K562 (cell line): Measurements from ENCODE around the gene HYAL3. TPM values are rescaled to one million over a fixed set of nuclear protein-coding genes. Genes with fewer than 3 reads are reported as not detected.
A peak's percentile ranks its signal among the peaks of the same experiment; 100 is the strongest.
"Not testable (repeated sequence)": the region's sequence is repeated elsewhere in the genome, so short reads cannot be mapped to it uniquely, and the experiment has no call there.

Experiments used
- ATAC-seq: fragments of 200-7000 bp; cut with Tn5 transposase; 3 replicates; pipeline ENCODE4 v1.9.1; 2020; ENCODE audit warnings: moderate library complexity
- BruUV-seq: library from RNA; stranded (reverse); fragments of 400-500 nt; replicated peaks from 2 replicates; lab custom pipeline; 2021; lab: Mats Ljungman, UMichigan
- CTCF ChIA-PET: fragments of 300-600 bp; formaldehyde crosslinking; extraction: SDS; loops from one replicate; lab custom pipeline; 2021; ENCODE audit warnings: low intra/inter-chr PET ratio; lab: Yijun Ruan, JAX
- POLR2A ChIA-PET: fragments of 300-600, 350-650 bp; sonication (Branson Sonifier 250); formaldehyde crosslinking; extraction: SDS; loops from one replicate; lab custom pipeline; 2021; ENCODE audit warnings: antibody characterized with exemption, inconsistent platforms; lab: Yijun Ruan, JAX
- DNase-seq, 4 experiments: peaks; one replicate each; pipeline versions ENCODE4 v3.0.0 to v3.0.0-alpha.2; 2011 to 2018; ENCODE audit warnings: low spot score in 3 of 4, mixed read lengths in 3 of 4; ENCODE audit errors: extremely low read depth in 1 of 4
- FAIRE-seq: peaks from 2 replicates; lab custom pipeline; 2011; peaks lifted over from hg19 to GRCh38; lab: Jason Lieb, UNC
- H2AFZ ChIP-seq: 2 replicates; pipeline ENCODE4 v1.6.0; 2011; ENCODE audit warnings: low read depth, low read length, control low read depth, inconsistent platforms
- H3K27ac ChIP-seq: fragments of 200-600 bp; 3 replicates; pipeline ENCODE4 v1.8.0; 2011; ENCODE audit warnings: low read depth, mild to moderate bottlenecking, control low read depth, inconsistent platforms, low read length, moderate library complexity, mixed read lengths; ENCODE audit errors: extremely low read depth
- H3K27me3 ChIP-seq, 2 experiments: fragments of 300-600 bp in 1 of 2; 2 replicates in 1 of 2; 3 replicates in 1 of 2; pipeline versions ENCODE4 v1.6.0 to v1.8.0; 2011; ENCODE audit warnings: inconsistent platforms in 2 of 2, low read length in 2 of 2, mild to moderate bottlenecking in 1 of 2, mixed read lengths in 1 of 2, moderate library complexity in 1 of 2; ENCODE audit not compliant: control insufficient read depth in 2 of 2, insufficient read depth in 2 of 2
- H3K36me3 ChIP-seq: fragments of 300-600 bp; 3 replicates; pipeline ENCODE4 v1.8.0; 2011; ENCODE audit warnings: mild to moderate bottlenecking, low read length, inconsistent platforms; ENCODE audit not compliant: control insufficient read depth, insufficient read depth
- H3K4me1 ChIP-seq, 2 experiments: fragments of 200-600 bp in 1 of 2; replicated peaks in 1 of 2; 2 replicates in 1 of 2; 3 replicates in 1 of 2; pipeline versions ENCODE4 v1.5.1 to v1.8.0; 2011; ENCODE audit warnings: inconsistent platforms in 2 of 2, low read length in 2 of 2, mild to moderate bottlenecking in 1 of 2, mixed read lengths in 1 of 2, moderate library complexity in 1 of 2; ENCODE audit not compliant: control insufficient read depth in 2 of 2, insufficient read depth in 2 of 2
- H3K4me2 ChIP-seq: 2 replicates; pipeline ENCODE4 v1.6.1; 2011; ENCODE audit warnings: low read length, control low read depth, inconsistent platforms, mixed read lengths; ENCODE audit not compliant: insufficient read depth
- H3K4me3 ChIP-seq: fragments of 200-600 bp; sonication (generic), shearing (Covaris generic); 2 replicates; pipeline ENCODE4 v1.5.1; 2016; ENCODE audit warnings: control low read depth, inconsistent platforms
- H3K79me2 ChIP-seq: fragments of 200-600 bp; 3 replicates; pipeline ENCODE4 v1.8.0; 2011; ENCODE audit warnings: low read length, inconsistent platforms; ENCODE audit not compliant: control insufficient read depth, insufficient read depth
- H3K9ac ChIP-seq, 2 experiments: 2 replicates each; pipeline versions ENCODE4 v1.6.0 to v1.6.1; 2011; ENCODE audit warnings: low read depth in 2 of 2, low read length in 2 of 2, control low read depth in 1 of 2, inconsistent platforms in 1 of 2, mild to moderate bottlenecking in 1 of 2, mixed read lengths in 1 of 2; ENCODE audit not compliant: insufficient read depth in 1 of 2
- H3K9me1 ChIP-seq: one replicate; pipeline ENCODE4 v1.6.0; 2011; ENCODE audit warnings: inconsistent platforms, mild to moderate bottlenecking, low read length, moderate library complexity; ENCODE audit not compliant: control insufficient read depth, insufficient read depth
- H3K9me3 ChIP-seq: replicated peaks from 2 replicates; pipeline ENCODE4 v1.5.1; 2011; ENCODE audit warnings: low read depth, low read length, inconsistent platforms; ENCODE audit not compliant: control insufficient read depth, insufficient read depth
- H4K20me1 ChIP-seq: replicated peaks from 2 replicates; pipeline ENCODE4 v1.6.1; 2011; ENCODE audit warnings: low read length, inconsistent platforms, mixed read lengths; ENCODE audit not compliant: control insufficient read depth, insufficient read depth
- BHLHE40 ChIP-seq: IDR thresholded peaks from 2 replicates; pipeline ENCODE4 v1.6.1; 2011; ENCODE audit warnings: low read length, improper control_type of control experiment
- HMG20A ChIP-seq: fragments of 450-650 bp; formaldehyde crosslinking; conservative IDR thresholded peaks from 2 replicates; pipeline ENCODE4 v1.4.0; 2020; ENCODE audit warnings: mild to moderate bottlenecking, mixed read lengths
- RBM22 ChIP-seq: fragments of 200-400 bp; formaldehyde crosslinking; IDR thresholded peaks from 2 replicates; pipeline ENCODE4 v1.6.1; 2018; ENCODE audit warnings: low read length, low read depth; ENCODE audit not compliant: poor library complexity, severe bottlenecking
- WGBS: fragments of 100-300 bp; shearing (Covaris generic); methylation state at CpG from one replicate; pipeline ENCODE4 v1.1.6; 2016; ENCODE audit warnings: low coverage, mixed read lengths; ENCODE audit not compliant: insufficient coverage; ENCODE audit errors: missing lambda C conversion rate; 5-methylcytosine and 5-hydroxymethylcytosine counted together
- in situ Hi-C: fragments of 300-500 bp; cut with MboI; formaldehyde crosslinking; loops from 4 replicates; pipeline ENCODE4 v1.15.0; 2018; ENCODE audit warnings: inconsistent platforms, mixed read lengths
- intact Hi-C: fragments of 100-400 bp; cut with micrococcal nuclease; formaldehyde crosslinking; loops from 2 replicates; pipeline ENCODE4 v1.14.2; 2022
- polyA plus RNA-seq, 8 experiments: library from polyadenylated mRNA; depleted of rRNA in 4 of 8; stranded (reverse) in 5 of 8; unstranded in 3 of 8; fragments of >200 nt; fragmentation: Nextera tagmentation in 2 of 8; fragmentation: Illumina TruSeq in 1 of 8; extraction: Ambion mirVana in 2 of 8; extraction: Trizol in 1 of 8; gene quantifications; 2 replicates each; pipeline versions ENCODE4 v1.2.1 to v1.2.3, GENCODE V29; 2011 to 2014; ENCODE audit warnings: inconsistent platforms in 1 of 8, missing spikeins in 1 of 8
- total RNA-seq, 7 experiments: library from RNA; depleted of rRNA in 6 of 7; stranded (reverse); fragments of >200 nt in 6 of 7; fragmentation: Illumina TruSeq in 2 of 7; extraction: Trizol in 2 of 7; gene quantifications; 2 replicates each; pipeline versions ENCODE4 v1.2.1 to v1.2.3, GENCODE V29; 2011 to 2021; ENCODE audit warnings: low replicate concordance in 1 of 7
- TF ChIP-seq, protein P1 (sequence below): fragments of 250-450 bp; sonication (Bioruptor Pico); IDR thresholded peaks from 2 replicates; pipeline ENCODE4 v1.4.0; 2020

Gene HYAL3
- total and polyA plus RNA-seq, 9 of the 15 experiments (the other 6 are each of a cell fraction or from before 2014, with no cell fraction given), result 0.38 to 9.1 (median 6.8) TPM

- TF ChIP-seq, protein P1, sequence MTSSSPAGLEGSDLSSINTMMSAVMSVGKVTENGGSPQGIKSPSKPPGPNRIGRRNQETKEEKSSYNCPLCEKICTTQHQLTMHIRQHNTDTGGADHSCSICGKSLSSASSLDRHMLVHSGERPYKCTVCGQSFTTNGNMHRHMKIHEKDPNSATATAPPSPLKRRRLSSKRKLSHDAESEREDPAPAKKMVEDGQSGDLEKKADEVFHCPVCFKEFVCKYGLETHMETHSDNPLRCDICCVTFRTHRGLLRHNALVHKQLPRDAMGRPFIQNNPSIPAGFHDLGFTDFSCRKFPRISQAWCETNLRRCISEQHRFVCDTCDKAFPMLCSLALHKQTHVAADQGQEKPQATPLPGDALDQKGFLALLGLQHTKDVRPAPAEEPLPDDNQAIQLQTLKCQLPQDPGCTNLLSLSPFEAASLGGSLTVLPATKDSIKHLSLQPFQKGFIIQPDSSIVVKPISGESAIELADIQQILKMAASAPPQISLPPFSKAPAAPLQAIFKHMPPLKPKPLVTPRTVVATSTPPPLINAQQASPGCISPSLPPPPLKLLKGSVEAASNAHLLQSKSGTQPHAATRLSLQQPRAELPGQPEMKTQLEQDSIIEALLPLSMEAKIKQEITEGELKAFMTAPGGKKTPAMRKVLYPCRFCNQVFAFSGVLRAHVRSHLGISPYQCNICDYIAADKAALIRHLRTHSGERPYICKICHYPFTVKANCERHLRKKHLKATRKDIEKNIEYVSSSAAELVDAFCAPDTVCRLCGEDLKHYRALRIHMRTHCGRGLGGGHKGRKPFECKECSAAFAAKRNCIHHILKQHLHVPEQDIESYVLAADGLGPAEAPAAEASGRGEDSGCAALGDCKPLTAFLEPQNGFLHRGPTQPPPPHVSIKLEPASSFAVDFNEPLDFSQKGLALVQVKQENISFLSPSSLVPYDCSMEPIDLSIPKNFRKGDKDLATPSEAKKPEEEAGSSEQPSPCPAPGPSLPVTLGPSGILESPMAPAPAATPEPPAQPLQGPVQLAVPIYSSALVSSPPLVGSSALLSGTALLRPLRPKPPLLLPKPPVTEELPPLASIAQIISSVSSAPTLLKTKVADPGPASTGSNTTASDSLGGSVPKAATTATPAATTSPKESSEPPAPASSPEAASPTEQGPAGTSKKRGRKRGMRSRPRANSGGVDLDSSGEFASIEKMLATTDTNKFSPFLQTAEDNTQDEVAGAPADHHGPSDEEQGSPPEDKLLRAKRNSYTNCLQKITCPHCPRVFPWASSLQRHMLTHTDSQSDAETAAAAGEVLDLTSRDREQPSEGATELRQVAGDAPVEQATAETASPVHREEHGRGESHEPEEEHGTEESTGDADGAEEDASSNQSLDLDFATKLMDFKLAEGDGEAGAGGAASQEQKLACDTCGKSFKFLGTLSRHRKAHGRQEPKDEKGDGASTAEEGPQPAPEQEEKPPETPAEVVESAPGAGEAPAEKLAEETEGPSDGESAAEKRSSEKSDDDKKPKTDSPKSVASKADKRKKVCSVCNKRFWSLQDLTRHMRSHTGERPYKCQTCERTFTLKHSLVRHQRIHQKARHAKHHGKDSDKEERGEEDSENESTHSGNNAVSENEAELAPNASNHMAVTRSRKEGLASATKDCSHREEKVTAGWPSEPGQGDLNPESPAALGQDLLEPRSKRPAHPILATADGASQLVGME (CRISPR knock-in tag), result no peak
- no peak for TF ChIP-seq BHLHE40
- TF ChIP-seq HMG20A, result no peak
- TF ChIP-seq RBM22, result peak; percentile 35
These were observed 12.6 kb downstream of the HYAL3 start (continued) for GRCh38 chr3:50286322-50287227.

- WGBS, result 54% methylated on average over 3 of the region's 6 CpGs
- in situ Hi-C loops, intact Hi-C loops, H4K20me1 ChIP-seq, BruUV-seq, FAIRE-seq, H3K9ac ChIP-seq, CTCF ChIA-PET, H3K4me3 ChIP-seq, H3K79me2 ChIP-seq, H3K9me1 ChIP-seq, H3K9me3 ChIP-seq, H3K4me2 ChIP-seq, ATAC-seq, DNase-seq, H2AFZ ChIP-seq, H3K27ac ChIP-seq, H3K27me3 ChIP-seq: not testable (repeated sequence)
- H3K4me1 ChIP-seq, result peaks cover 0 to 13% of the 10 kb centered on the region in 2 experiments; a peak in 2 of 5 replicates
- POLR2A ChIA-PET, result interaction anchor here (0.6 to 1.2 kb wide), 6 partner anchors 8 to 426 kb away, joined by 3 to 6 read pairs (median 4); partner anchors contain the start of genes IFRD2 and SEMA3B
- H3K36me3 ChIP-seq, result peaks cover 32% of the 10 kb centered on the region; the same call in 2 of the 3 replicates
These were observed 15.1 kb downstream of the HYAL3 start for GRCh38 chr3:50284121-50284520.
